Measurements from ENCODE around the gene TMEM163.
"Not testable (repeated sequence)": the region's sequence is repeated elsewhere in the genome, so short reads cannot be mapped to it uniquely, and the experiment has no call there.

Gene TMEM163

GRCh38 chr2:134760385-134760784 is 41.6 kb upstream of the TMEM163 start:
- H3K4me3 ChIP-seq (replicated peaks; ENCODE audit: low read depth, low read length) = no peak overlapping the region
- TF ChIP-seq CTCF (IDR thresholded peaks at IDR 0.05; ENCODE audit: low read length, missing control alignments) = no peak
- no peak for DNase-seq (ENCODE audit: low read depth)

GRCh38 chr2:134758633-134759032 is 39.8 kb upstream of the TMEM163 start:
- H3K4me3 ChIP-seq (replicated peaks; ENCODE audit: low read depth, low read length) = no peak overlapping the region
- TF ChIP-seq CTCF (IDR thresholded peaks at IDR 0.05; ENCODE audit: low read length, missing control alignments) = no peak
- DNase-seq (ENCODE audit: low read depth) = no peak

GRCh38 chr2:134751981-134752380 is 33.2 kb upstream of the TMEM163 start:
- DNase-seq (ENCODE audit: low read depth); H3K4me3 ChIP-seq (replicated peaks; ENCODE audit: low read depth, low read length): not testable (repeated sequence)

GRCh38 chr2:134745546-134745945 is 26.7 kb upstream of the TMEM163 start:
- TF ChIP-seq CTCF (IDR thresholded peaks at IDR 0.05; ENCODE audit: low read length, missing control alignments) = no peak

GRCh38 chr2:134745023-134745422 is 26.2 kb upstream of the TMEM163 start:
- no peak for TF ChIP-seq CTCF (IDR thresholded peaks at IDR 0.05; ENCODE audit: low read length, missing control alignments)
- no peak for DNase-seq (ENCODE audit: low read depth)
- H3K4me3 ChIP-seq (replicated peaks; ENCODE audit: low read depth, low read length) = no peak overlapping the region

More at GRCh38 chr2:134745546-134745945, 26.7 kb upstream of the TMEM163 start:
- no peak overlapping the region for H3K4me3 ChIP-seq (replicated peaks; ENCODE audit: low read depth, low read length)
- DNase-seq (ENCODE audit: low read depth) = no peak

- DNase-seq (ENCODE audit: low read depth) = no peak
- no peak for TF ChIP-seq CTCF (IDR thresholded peaks at IDR 0.05; ENCODE audit: low read length, missing control alignments)
- no peak overlapping the region for H3K4me3 ChIP-seq (replicated peaks; ENCODE audit: low read depth, low read length)
Observed at GRCh38 chr2:134739879-134740301, 21.1 kb upstream of the TMEM163 start.

- DNase-seq (ENCODE audit: low read depth) = no peak
- TF ChIP-seq CTCF (IDR thresholded peaks at IDR 0.05; ENCODE audit: low read length, missing control alignments) = no peak
- H3K4me3 ChIP-seq (replicated peaks; ENCODE audit: low read depth, low read length) = no peak overlapping the region
Observed at GRCh38 chr2:134739236-134739878, 20.6 kb upstream of the TMEM163 start.
